T-helper 2 cell treated with Interferon-gamma antibody and Interleukin-4, amounts not matched to agents 5 μg/mL and 100 μg/mL, for 36 hours (primary cell): ENCODE data around the gene FAM237A.

ENCODE experiments used
- DNase-seq: peaks from one replicate; pipeline ENCODE4 v3.0.0; 2021; ENCODE audit warnings: low spot score
- H3K27ac Mint-ChIP-seq: one replicate; pipeline ENCODE4 v1.8.0; 2021; ENCODE audit warnings: mild to moderate bottlenecking, mixed read lengths
- H3K27me3 Mint-ChIP-seq: one replicate; pipeline ENCODE4 v1.8.0; 2021; ENCODE audit warnings: low read depth, mixed read lengths
- H3K36me3 Mint-ChIP-seq: one replicate; pipeline ENCODE4 v1.8.0; 2021; ENCODE audit warnings: low read depth, mixed read lengths
- H3K4me1 Mint-ChIP-seq: one replicate; pipeline ENCODE4 v1.8.0; 2021; ENCODE audit warnings: low read depth, mixed read lengths
- H3K4me3 Mint-ChIP-seq: one replicate; pipeline ENCODE4 v1.8.0; 2022; ENCODE audit warnings: mild to moderate bottlenecking, moderate library complexity, mixed read lengths
- H3K9me3 Mint-ChIP-seq: one replicate; pipeline ENCODE4 v1.8.0; 2021; ENCODE audit warnings: mixed read lengths

Gene FAM237A

DNA sequence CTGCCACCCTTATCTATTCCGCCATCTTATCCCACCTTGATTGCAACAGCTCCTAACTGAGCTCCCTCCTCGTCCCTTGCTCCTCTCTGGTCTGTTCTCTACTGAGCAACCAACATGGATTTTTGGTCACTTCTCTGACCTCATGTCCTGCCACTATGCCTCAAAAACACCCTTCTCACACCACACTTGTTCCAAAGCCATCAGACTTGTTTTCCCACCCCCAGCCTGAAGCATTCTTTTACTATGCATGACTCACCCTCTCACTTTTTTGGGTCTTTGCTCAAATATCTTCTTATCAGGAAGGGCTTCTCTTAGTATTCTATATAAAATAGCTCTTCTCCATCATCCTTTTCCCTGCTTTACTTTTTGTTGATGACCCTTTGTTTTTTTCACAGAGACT, 2.7 kb upstream of the FAM237A start:
- Mint-ChIP-seq H3K36me3 (no peaks in the 10 kb centered on the region), H3K9me3 (no peaks in the 10 kb centered on the region), H3K27ac (no peak overlapping the region), H3K4me3 (no peak overlapping the region), H3K27me3 (peaks cover 7% of the 10 kb centered on the region), H3K4me1 (no peaks in the 10 kb centered on the region)
- DNase-seq, result no peak

GRCh38 chr2:206641226-206641625, 1.1 kb upstream of the FAM237A start:
- peaks cover 7% of the 10 kb centered on the region for H3K27me3 Mint-ChIP-seq
- no peak for DNase-seq
- no peaks in the 10 kb centered on the region for H3K9me3 Mint-ChIP-seq
- H3K27ac Mint-ChIP-seq, result no peak overlapping the region
- H3K4me1 Mint-ChIP-seq, result no peaks in the 10 kb centered on the region
- H3K4me3 Mint-ChIP-seq, result no peak overlapping the region
- no peaks in the 10 kb centered on the region for H3K36me3 Mint-ChIP-seq

- DNase-seq, result no peak
- H3K27ac Mint-ChIP-seq, result no peak overlapping the region
- H3K4me1 Mint-ChIP-seq, result no peaks in the 10 kb centered on the region
- H3K4me3 Mint-ChIP-seq, result no peak overlapping the region
- H3K36me3 Mint-ChIP-seq, result no peaks in the 10 kb centered on the region
- H3K27me3 Mint-ChIP-seq, result no peaks in the 10 kb centered on the region
- H3K9me3 Mint-ChIP-seq, result no peaks in the 10 kb centered on the region
Observed at GRCh38 chr2:206647985-206648384, 5.7 kb downstream of the FAM237A start.

GRCh38 chr2:206657087-206657486, 14.8 kb downstream of the FAM237A start:
- Mint-ChIP-seq H3K4me1 (no peaks in the 10 kb centered on the region), H3K4me3 (no peak overlapping the region), H3K36me3 (no peaks in the 10 kb centered on the region), H3K9me3 (peaks cover 4% of the 10 kb centered on the region), H3K27me3 (peaks cover 5% of the 10 kb centered on the region), H3K27ac (no peak overlapping the region)
- no peak for DNase-seq

- H3K9me3 Mint-ChIP-seq, result no peaks in the 10 kb centered on the region
- H3K4me1 Mint-ChIP-seq, result no peaks in the 10 kb centered on the region
- no peak for DNase-seq
- H3K27ac Mint-ChIP-seq, result no peak overlapping the region
- H3K27me3 Mint-ChIP-seq, result peaks cover 3% of the 10 kb centered on the region
- H3K36me3 Mint-ChIP-seq, result no peaks in the 10 kb centered on the region
- H3K4me3 Mint-ChIP-seq, result no peak overlapping the region
Observed at GRCh38 chr2:206665251-206665650, 23.0 kb downstream of the FAM237A start.

DNA sequence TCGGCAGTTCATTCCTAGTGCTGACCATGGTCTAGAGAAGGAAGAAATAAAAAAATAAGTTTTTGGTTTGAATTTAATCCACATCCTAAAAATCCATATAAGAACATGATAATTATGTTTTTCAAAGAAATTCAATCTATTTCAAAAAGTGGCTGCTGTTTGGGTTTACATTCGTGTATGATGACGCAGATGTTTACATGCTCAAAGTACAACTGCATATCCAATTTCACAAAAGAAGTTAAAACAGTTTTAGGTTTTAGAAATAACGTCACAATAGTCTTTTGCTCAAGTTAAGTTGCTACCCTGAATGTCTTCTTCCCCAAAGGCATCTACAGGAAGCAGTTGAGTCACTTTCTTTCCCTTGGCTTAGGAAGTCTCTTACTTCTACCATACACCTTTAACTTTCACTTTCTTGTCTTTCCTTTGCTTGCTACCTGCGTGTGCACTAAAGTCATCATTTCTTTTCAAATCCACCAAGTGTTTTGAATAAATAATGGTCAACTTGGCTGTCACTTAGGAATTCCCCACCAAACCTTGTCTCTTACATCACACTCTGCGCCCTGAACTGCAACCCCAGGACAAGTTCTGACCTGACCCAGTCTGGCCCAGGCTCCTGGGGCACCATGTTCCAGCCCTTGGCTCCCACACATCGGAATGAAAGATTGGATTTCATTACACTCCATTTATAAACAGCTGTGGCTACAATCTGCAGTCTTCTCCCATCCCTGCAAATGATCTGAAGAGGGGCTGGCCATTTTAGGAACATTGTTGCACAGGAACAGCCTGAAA, 28.4 kb downstream of the FAM237A start:
- DNase-seq, result no peak
- Mint-ChIP-seq H3K27ac (no peak overlapping the region), H3K36me3 (no peaks in the 10 kb centered on the region), H3K27me3 (no peaks in the 10 kb centered on the region), H3K4me3 (no peak overlapping the region), H3K9me3 (no peaks in the 10 kb centered on the region), H3K4me1 (no peaks in the 10 kb centered on the region)

GRCh38 chr2:206683546-206683945, 41.3 kb downstream of the FAM237A start:
- Mint-ChIP-seq H3K9me3 (no peaks in the 10 kb centered on the region), H3K4me3 (no peak overlapping the region), H3K27me3 (peaks cover 15% of the 10 kb centered on the region), H3K27ac (no peak overlapping the region), H3K4me1 (no peaks in the 10 kb centered on the region), H3K36me3 (no peaks in the 10 kb centered on the region)
- no peak for DNase-seq

- H3K27me3 Mint-ChIP-seq, result peaks cover 4% of the 10 kb centered on the region
- no peaks in the 10 kb centered on the region for H3K36me3 Mint-ChIP-seq
- DNase-seq, result no peak
- H3K4me3 Mint-ChIP-seq, result no peak overlapping the region
- no peaks in the 10 kb centered on the region for H3K4me1 Mint-ChIP-seq
- H3K27ac Mint-ChIP-seq, result no peak overlapping the region
- H3K9me3 Mint-ChIP-seq, result no peaks in the 10 kb centered on the region
Observed at GRCh38 chr2:206688453-206688852, 46.2 kb downstream of the FAM237A start.

GRCh38 chr2:206688990-206689389, 46.7 kb downstream of the FAM237A start:
- Mint-ChIP-seq H3K36me3 (no peaks in the 10 kb centered on the region), H3K27ac (no peak overlapping the region), H3K4me1 (no peaks in the 10 kb centered on the region), H3K27me3 (peaks cover 4% of the 10 kb centered on the region), H3K9me3 (no peaks in the 10 kb centered on the region), H3K4me3 (no peak overlapping the region)
- DNase-seq, result no peak

- Mint-ChIP-seq H3K36me3 (no peaks in the 10 kb centered on the region), H3K4me3 (no peak overlapping the region), H3K27me3 (peaks cover 4% of the 10 kb centered on the region), H3K4me1 (no peaks in the 10 kb centered on the region), H3K27ac (no peak overlapping the region), H3K9me3 (no peaks in the 10 kb centered on the region)
- no peak for DNase-seq
Observed at GRCh38 chr2:206692971-206693370, 50.7 kb downstream of the FAM237A start.

- no peak overlapping the region for H3K4me3 Mint-ChIP-seq
- H3K27me3 Mint-ChIP-seq, result peaks cover 4% of the 10 kb centered on the region
- H3K27ac Mint-ChIP-seq, result no peak overlapping the region
- no peaks in the 10 kb centered on the region for H3K9me3 Mint-ChIP-seq
- no peak for DNase-seq
- no peaks in the 10 kb centered on the region for H3K4me1 Mint-ChIP-seq
- no peaks in the 10 kb centered on the region for H3K36me3 Mint-ChIP-seq
Observed at GRCh38 chr2:206693399-206694137, 51.3 kb downstream of the FAM237A start.

DNA sequence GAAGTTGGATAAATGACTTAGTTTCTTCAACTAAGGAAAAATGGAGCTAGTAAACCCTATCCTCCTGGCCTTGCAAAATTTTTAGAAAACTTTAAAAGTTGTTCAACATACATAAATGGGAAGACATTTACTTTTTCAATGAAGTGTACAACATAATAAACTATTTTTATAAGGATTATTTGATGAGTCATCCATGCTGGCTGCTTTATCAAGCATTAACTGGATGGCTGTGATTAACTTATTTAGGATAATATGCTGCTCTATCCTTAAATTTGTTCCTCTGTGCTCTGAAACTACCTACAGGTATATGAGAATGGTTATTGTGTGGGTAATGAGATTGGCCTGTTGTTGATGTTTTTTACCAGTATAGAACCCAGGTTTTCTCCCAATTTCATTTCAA, 54.6 kb downstream of the FAM237A start:
- no peak for DNase-seq
- Mint-ChIP-seq H3K27ac (no peak overlapping the region), H3K27me3 (peaks cover 9% of the 10 kb centered on the region), H3K36me3 (no peaks in the 10 kb centered on the region), H3K4me1 (no peaks in the 10 kb centered on the region), H3K9me3 (no peaks in the 10 kb centered on the region), H3K4me3 (no peak overlapping the region)

- peaks cover 12% of the 10 kb centered on the region for H3K27me3 Mint-ChIP-seq
- no peak overlapping the region for H3K4me3 Mint-ChIP-seq
- no peak for DNase-seq
- no peaks in the 10 kb centered on the region for H3K9me3 Mint-ChIP-seq
- no peaks in the 10 kb centered on the region for H3K36me3 Mint-ChIP-seq
- H3K27ac Mint-ChIP-seq, result no peak overlapping the region
- no peaks in the 10 kb centered on the region for H3K4me1 Mint-ChIP-seq
Observed at GRCh38 chr2:206698811-206699210, 56.5 kb downstream of the FAM237A start.
